K562 (cell line): Measurements from ENCODE around the gene PARD3. TPM values are rescaled to one million over a fixed set of nuclear protein-coding genes. Genes with fewer than 3 reads are reported as not detected.

Experiments used
- ATAC-seq: fragments of 200-7000 bp; cut with Tn5 transposase; 3 replicates; pipeline ENCODE4 v1.9.1; 2020; ENCODE audit warnings: moderate library complexity
- BruUV-seq: library from RNA; stranded (reverse); fragments of 400-500 nt; replicated peaks from 2 replicates; lab custom pipeline; 2021; lab: Mats Ljungman, UMichigan
- CTCF ChIA-PET: fragments of 300-600 bp; formaldehyde crosslinking; extraction: SDS; loops from one replicate; lab custom pipeline; 2021; ENCODE audit warnings: low intra/inter-chr PET ratio; lab: Yijun Ruan, JAX
- POLR2A ChIA-PET: fragments of 300-600, 350-650 bp; sonication (Branson Sonifier 250); formaldehyde crosslinking; extraction: SDS; loops from one replicate; lab custom pipeline; 2021; ENCODE audit warnings: antibody characterized with exemption, inconsistent platforms; lab: Yijun Ruan, JAX
- DNase-seq, 4 experiments: peaks; one replicate each; pipeline versions ENCODE4 v3.0.0 to v3.0.0-alpha.2; 2011 to 2018; ENCODE audit warnings: low spot score in 3 of 4, mixed read lengths in 3 of 4; ENCODE audit errors: extremely low read depth in 1 of 4
- FAIRE-seq: peaks from 2 replicates; lab custom pipeline; 2011; peaks lifted over from hg19 to GRCh38; lab: Jason Lieb, UNC
- H2AFZ ChIP-seq: 2 replicates; pipeline ENCODE4 v1.6.0; 2011; ENCODE audit warnings: low read depth, low read length, control low read depth, inconsistent platforms
- H3K27ac ChIP-seq: fragments of 200-600 bp; 3 replicates; pipeline ENCODE4 v1.8.0; 2011; ENCODE audit warnings: low read depth, mild to moderate bottlenecking, control low read depth, inconsistent platforms, low read length, moderate library complexity, mixed read lengths; ENCODE audit errors: extremely low read depth
- H3K27me3 ChIP-seq, 2 experiments: fragments of 300-600 bp in 1 of 2; 2 replicates in 1 of 2; 3 replicates in 1 of 2; pipeline versions ENCODE4 v1.6.0 to v1.8.0; 2011; ENCODE audit warnings: inconsistent platforms in 2 of 2, low read length in 2 of 2, mild to moderate bottlenecking in 1 of 2, mixed read lengths in 1 of 2, moderate library complexity in 1 of 2; ENCODE audit not compliant: control insufficient read depth in 2 of 2, insufficient read depth in 2 of 2
- H3K36me3 ChIP-seq: fragments of 300-600 bp; 3 replicates; pipeline ENCODE4 v1.8.0; 2011; ENCODE audit warnings: mild to moderate bottlenecking, low read length, inconsistent platforms; ENCODE audit not compliant: control insufficient read depth, insufficient read depth
- H3K4me1 ChIP-seq, 2 experiments: fragments of 200-600 bp in 1 of 2; replicated peaks in 1 of 2; 2 replicates in 1 of 2; 3 replicates in 1 of 2; pipeline versions ENCODE4 v1.5.1 to v1.8.0; 2011; ENCODE audit warnings: inconsistent platforms in 2 of 2, low read length in 2 of 2, mild to moderate bottlenecking in 1 of 2, mixed read lengths in 1 of 2, moderate library complexity in 1 of 2; ENCODE audit not compliant: control insufficient read depth in 2 of 2, insufficient read depth in 2 of 2
- H3K4me2 ChIP-seq: 2 replicates; pipeline ENCODE4 v1.6.1; 2011; ENCODE audit warnings: low read length, control low read depth, inconsistent platforms, mixed read lengths; ENCODE audit not compliant: insufficient read depth
- H3K4me3 ChIP-seq: fragments of 200-600 bp; sonication (generic), shearing (Covaris generic); 2 replicates; pipeline ENCODE4 v1.5.1; 2016; ENCODE audit warnings: control low read depth, inconsistent platforms
- H3K79me2 ChIP-seq: fragments of 200-600 bp; 3 replicates; pipeline ENCODE4 v1.8.0; 2011; ENCODE audit warnings: low read length, inconsistent platforms; ENCODE audit not compliant: control insufficient read depth, insufficient read depth
- H3K9ac ChIP-seq, 2 experiments: 2 replicates each; pipeline versions ENCODE4 v1.6.0 to v1.6.1; 2011; ENCODE audit warnings: low read depth in 2 of 2, low read length in 2 of 2, control low read depth in 1 of 2, inconsistent platforms in 1 of 2, mild to moderate bottlenecking in 1 of 2, mixed read lengths in 1 of 2; ENCODE audit not compliant: insufficient read depth in 1 of 2
- H3K9me1 ChIP-seq: one replicate; pipeline ENCODE4 v1.6.0; 2011; ENCODE audit warnings: inconsistent platforms, mild to moderate bottlenecking, low read length, moderate library complexity; ENCODE audit not compliant: control insufficient read depth, insufficient read depth
- H3K9me3 ChIP-seq: replicated peaks from 2 replicates; pipeline ENCODE4 v1.5.1; 2011; ENCODE audit warnings: low read depth, low read length, inconsistent platforms; ENCODE audit not compliant: control insufficient read depth, insufficient read depth
- H4K20me1 ChIP-seq: replicated peaks from 2 replicates; pipeline ENCODE4 v1.6.1; 2011; ENCODE audit warnings: low read length, inconsistent platforms, mixed read lengths; ENCODE audit not compliant: control insufficient read depth, insufficient read depth
- C11orf30 ChIP-seq: fragments of 450-650 bp; IDR thresholded peaks from 2 replicates; pipeline ENCODE4 v1.6.1; 2016; ENCODE audit warnings: low read depth, mild to moderate bottlenecking
- E2F6 ChIP-seq, 2 experiments: IDR thresholded peaks; 2 replicates each; pipeline ENCODE4 v1.6.1; 2011; ENCODE audit warnings: borderline replicate concordance in 1 of 2, control low read depth in 1 of 2, low read depth in 1 of 2, low read length in 1 of 2, mild to moderate bottlenecking in 1 of 2, mixed read lengths in 1 of 2, moderate library complexity in 1 of 2; ENCODE audit not compliant: insufficient read depth in 1 of 2, insufficient read length in 1 of 2, poor library complexity in 1 of 2, severe bottlenecking in 1 of 2; ENCODE audit errors: extremely low read depth in 1 of 2
- E2F8 ChIP-seq: fragments of 450-650 bp; IDR thresholded peaks from 2 replicates; pipeline ENCODE4 v1.7.1; 2018; ENCODE audit warnings: mild to moderate bottlenecking, low read depth; ENCODE audit not compliant: partially characterized antibody
- GATAD2A ChIP-seq: fragments of 450-650 bp; IDR thresholded peaks from 2 replicates; pipeline ENCODE4 v1.6.1; 2017
- HLTF ChIP-seq: fragments of 450-650 bp; IDR thresholded peaks from 2 replicates; pipeline ENCODE4 v1.6.1; 2016
- MAFF ChIP-seq: IDR thresholded peaks from 2 replicates; pipeline ENCODE4 v1.6.1; 2012; ENCODE audit warnings: low read length, improper control_type of control experiment
- MAFG ChIP-seq: fragments of 450-650 bp; conservative IDR thresholded peaks from 2 replicates; pipeline ENCODE4 v1.6.1; 2016; ENCODE audit warnings: missing genetic modification characterization, missing compliant biosample characterization
- MAFK ChIP-seq: IDR thresholded peaks from 2 replicates; pipeline ENCODE4 v1.6.1; 2011; ENCODE audit warnings: low read length, improper control_type of control experiment
- MCM3 ChIP-seq: fragments of 450-650 bp; IDR thresholded peaks from 2 replicates; pipeline ENCODE4 v1.6.1; 2016
- MTA2 ChIP-seq: fragments of 450-650 bp; IDR thresholded peaks from 2 replicates; pipeline ENCODE4 v1.6.1; 2016; ENCODE audit warnings: low read depth
- SNAPC5 ChIP-seq: fragments of 250-450 bp; sonication (Bioruptor Pico); IDR thresholded peaks from 2 replicates; pipeline ENCODE4 v1.8.0; 2021; ENCODE audit warnings: moderate library complexity, mild to moderate bottlenecking, inconsistent platforms
- ZFP36 ChIP-seq: fragments of 150-350 bp; IDR thresholded peaks from 2 replicates; pipeline ENCODE4 v1.6.1; 2018; ENCODE audit warnings: low read length, low read depth; ENCODE audit not compliant: partially characterized antibody
- ZNF316 ChIP-seq: fragments of 450-650 bp; IDR thresholded peaks from 2 replicates; pipeline ENCODE4 v1.6.1; 2016
- ZNF347 ChIP-seq: fragments of 450-650 bp; formaldehyde crosslinking; IDR thresholded peaks from 2 replicates; pipeline ENCODE4 v1.4.0; 2020; ENCODE audit warnings: low read depth, mild to moderate bottlenecking, moderate library complexity
- ZNF766 ChIP-seq: fragments of 200-800 bp; sonication (Bioruptor generic); conservative IDR thresholded peaks from 2 replicates; pipeline ENCODE4 v1.6.1; 2016; ENCODE audit warnings: missing genetic modification characterization, missing compliant biosample characterization
- ZNF780A ChIP-seq: fragments of 250-450 bp; sonication (Bioruptor Pico); IDR thresholded peaks from 2 replicates; pipeline ENCODE4 v1.5.0; 2021; ENCODE audit warnings: mild to moderate bottlenecking
- WGBS: fragments of 100-300 bp; shearing (Covaris generic); methylation state at CpG from one replicate; pipeline ENCODE4 v1.1.6; 2016; ENCODE audit warnings: low coverage, mixed read lengths; ENCODE audit not compliant: insufficient coverage; ENCODE audit errors: missing lambda C conversion rate; 5-methylcytosine and 5-hydroxymethylcytosine counted together
- in situ Hi-C: fragments of 300-500 bp; cut with MboI; formaldehyde crosslinking; loops from 4 replicates; pipeline ENCODE4 v1.15.0; 2018; ENCODE audit warnings: inconsistent platforms, mixed read lengths
- intact Hi-C: fragments of 100-400 bp; cut with micrococcal nuclease; formaldehyde crosslinking; loops from 2 replicates; pipeline ENCODE4 v1.14.2; 2022
- polyA plus RNA-seq, 8 experiments: library from polyadenylated mRNA; depleted of rRNA in 4 of 8; stranded (reverse) in 5 of 8; unstranded in 3 of 8; fragments of >200 nt; fragmentation: Nextera tagmentation in 2 of 8; fragmentation: Illumina TruSeq in 1 of 8; extraction: Ambion mirVana in 2 of 8; extraction: Trizol in 1 of 8; gene quantifications; 2 replicates each; pipeline versions ENCODE4 v1.2.1 to v1.2.3, GENCODE V29; 2011 to 2014; ENCODE audit warnings: inconsistent platforms in 1 of 8, missing spikeins in 1 of 8
- total RNA-seq, 7 experiments: library from RNA; depleted of rRNA in 6 of 7; stranded (reverse); fragments of >200 nt in 6 of 7; fragmentation: Illumina TruSeq in 2 of 7; extraction: Trizol in 2 of 7; gene quantifications; 2 replicates each; pipeline versions ENCODE4 v1.2.1 to v1.2.3, GENCODE V29; 2011 to 2021; ENCODE audit warnings: low replicate concordance in 1 of 7

The PARD3 gene
- total and polyA plus RNA-seq, 9 of the 15 experiments (the other 6 are each of a cell fraction or from before 2014, with no cell fraction given): 2.7 to 11.7 (median 7.7) TPM

GRCh38 chr10:34346516-34347100, 468.5 kb downstream of the PARD3 start:
- ChIA-PET CTCF (interaction anchor here (0.6 kb wide), 1 partner anchor 292 kb away, joined by 3 read pairs; no protein-coding TSS in a partner anchor), POLR2A (no interaction called here)
- Histone ChIP-seq H3K36me3 (no peaks in the 10 kb centered on the region), H3K79me2 (no peaks in the 10 kb centered on the region), H3K4me2 (no peak overlapping the region), H3K9me3 (no peaks in the 10 kb centered on the region), H4K20me1 (no peaks in the 10 kb centered on the region), H2AFZ (no peak overlapping the region), H3K4me3 (no peak overlapping the region), H3K27me3 (no peaks in the 10 kb centered on the region), H3K9me1 (no peaks in the 10 kb centered on the region), H3K4me1 (no peaks in the 10 kb centered on the region), H3K27ac (no peak overlapping the region), H3K9ac (no peak overlapping the region)
- DNase-seq (no peak), FAIRE-seq (no peak), ATAC-seq (no peak)
- TF ChIP-seq MAFK (peak; percentile 53), SNAPC5 (CRISPR knock-in tag) (no peak), ZNF347 (CRISPR knock-in tag) (no peak), ZFP36 (no peak), HLTF (no peak), MCM3 (no peak), E2F8 (no peak), MTA2 (no peak), C11orf30 (peak; percentile 72), ZNF780A (CRISPR knock-in tag) (no peak), E2F6 (IDR thresholded peaks at IDR 0.05; ENCODE audit: borderline replicate concordance in 1 of 2, extremely low read depth in 1 of 2, insufficient read depth in 1 of 2, insufficient read length in 1 of 2, low read depth in 1 of 2, low read length in 1 of 2, poor library complexity in 1 of 2, severe bottlenecking in 1 of 2) (no peak), ZNF766 (CRISPR knock-in tag) (no peak), MAFG (peak; percentile 70), ZNF316 (peak; percentile 80), GATAD2A (no peak), MAFF (peak; percentile 73)
- WGBS: 29% methylated on average over 1 of the region's 1 CpG
- BruUV-seq: no TSS peak
- in situ Hi-C loops: no loop called here
- intact Hi-C loops: loop anchor here (1.0 kb wide), 1 partner anchor 11 kb away; no protein-coding TSS in a partner anchor
